ENCODE results near the gene MECP2. TPM values are rescaled to one million over a fixed set of nuclear protein-coding genes. Genes with fewer than 3 reads are reported as not detected.
"Not testable (repeated sequence)": the region's sequence is repeated elsewhere in the genome, so short reads cannot be mapped to it uniquely, and the experiment has no call there.

MECP2 gene
- 18.8 TPM for total RNA-seq (ENCODE audit: insufficient read depth, low replicate concordance)

GRCh38 chrX:154097589-154098541 is at the start of gene MECP2:
Gene MECP2 (minus strand): TSS chrX:154097717.
- peak; percentile 94 for DNase-seq (ENCODE audit: low spot score)

- DNase-seq (ENCODE audit: low spot score), result not testable (repeated sequence)
Observed at GRCh38 chrX:154144010-154144409, 46.5 kb upstream of the MECP2 start, which contains the start of gene OPN1LW. Gene OPN1LW (plus strand): TSS chrX:154144243. CDS start chrX:154144284, 41 bp downstream.

GRCh38 chrX:154142950-154143745 is 45.6 kb upstream of the MECP2 start:
- DNase-seq (ENCODE audit: low spot score), result no peak

- no peak for DNase-seq (ENCODE audit: low spot score)
Observed at GRCh38 chrX:154142386-154142785, 44.9 kb upstream of the MECP2 start.

GRCh38 chrX:154140742-154141141 is 43.2 kb upstream of the MECP2 start:
- DNase-seq (ENCODE audit: low spot score), result no peak

GRCh38 chrX:154140206-154140605 is 42.7 kb upstream of the MECP2 start:
- DNase-seq (ENCODE audit: low spot score), result no peak

- no peak for DNase-seq (ENCODE audit: low spot score)
Observed at GRCh38 chrX:154138857-154139256, 41.3 kb upstream of the MECP2 start.

GRCh38 chrX:154136627-154137161 is 39.2 kb upstream of the MECP2 start:
- DNase-seq (ENCODE audit: low spot score), result peak; percentile 42

- no peak for DNase-seq (ENCODE audit: low spot score)
Observed at GRCh38 chrX:154135458-154136229, 38.1 kb upstream of the MECP2 start.

GRCh38 chrX:154132366-154132765 is 34.8 kb upstream of the MECP2 start:
- DNase-seq (ENCODE audit: low spot score), result no peak

GRCh38 chrX:154131955-154132354 is 34.4 kb upstream of the MECP2 start:
- no peak for DNase-seq (ENCODE audit: low spot score)

GRCh38 chrX:154126101-154126500 is 28.6 kb upstream of the MECP2 start:
- DNase-seq (ENCODE audit: low spot score), result no peak

GRCh38 chrX:154125391-154126040 is 28.0 kb upstream of the MECP2 start:
- no peak for DNase-seq (ENCODE audit: low spot score)

GRCh38 chrX:154123241-154124219 is 26.0 kb upstream of the MECP2 start:
- DNase-seq (ENCODE audit: low spot score), result no peak

GRCh38 chrX:154121961-154122360 is 24.4 kb upstream of the MECP2 start:
- DNase-seq (ENCODE audit: low spot score), result no peak

- DNase-seq (ENCODE audit: low spot score), result no peak
Observed at GRCh38 chrX:154121207-154121606, 23.7 kb upstream of the MECP2 start.

- DNase-seq (ENCODE audit: low spot score), result no peak
Observed at GRCh38 chrX:154120567-154120966, 23.1 kb upstream of the MECP2 start.

- DNase-seq (ENCODE audit: low spot score), result no peak
Observed at GRCh38 chrX:154117566-154117965, 20.0 kb upstream of the MECP2 start.

- no peak for DNase-seq (ENCODE audit: low spot score)
Observed at GRCh38 chrX:154116426-154117211, 19.1 kb upstream of the MECP2 start.

Data from umbilical cord (tissue), 2 donors.